ENCODE measurements around the gene FBXL7. TPM values are rescaled to one million over a fixed set of nuclear protein-coding genes. Genes with fewer than 3 reads are reported as not detected.

The FBXL7 gene
- total RNA-seq, 1 donor from 2014 or later = 12.3 TPM

DNA sequence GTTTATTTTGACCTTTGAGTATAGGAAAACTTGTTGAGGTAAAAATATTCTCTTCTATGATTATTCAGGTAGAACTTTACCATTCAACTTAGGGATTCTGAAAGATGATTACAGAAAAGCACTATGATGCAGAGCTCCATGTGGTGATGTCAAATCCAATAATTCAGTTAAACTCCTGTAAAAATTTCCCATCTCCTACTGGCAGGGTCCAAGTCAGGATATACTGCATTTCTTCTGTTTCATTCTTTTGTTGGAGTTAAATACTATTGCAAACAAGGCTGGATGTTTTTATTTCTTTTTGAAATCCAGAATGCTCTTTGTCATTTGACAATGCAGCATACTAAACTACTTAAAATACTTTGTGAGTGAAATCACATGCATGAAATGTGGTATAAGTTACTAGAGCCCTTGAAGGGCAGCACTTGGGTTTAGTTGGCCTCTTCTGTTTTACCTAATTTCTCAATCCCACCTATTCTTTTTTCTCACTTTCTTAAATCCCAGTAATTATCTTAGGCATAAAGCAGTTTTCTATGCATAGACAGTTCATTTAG, 204.5 kb downstream of the FBXL7 start:
- H3K36me3 ChIP-seq = no peaks in the 10 kb centered on the region
- H2AFZ ChIP-seq (replicated peaks) = no peak overlapping the region
- no peaks in the 10 kb centered on the region for H3K9me3 ChIP-seq (ENCODE audit: low read depth)
- no peak overlapping the region for H3K4me2 ChIP-seq
- no peaks in the 10 kb centered on the region for H3F3A ChIP-seq (ENCODE audit: low read depth)
- Mint-ChIP-seq H3K36me3 (no peaks in the 10 kb centered on the region), H3K4me1 (peaks cover 12% of the 10 kb centered on the region), H3K27ac (no peak overlapping the region), H3K4me3 (no peak overlapping the region), H3K9me3 (no peaks in the 10 kb centered on the region), H3K27me3 (ENCODE audit: insufficient read depth, low read depth) (no peaks in the 10 kb centered on the region)
- no peaks in the 10 kb centered on the region for H4K20me1 ChIP-seq (ENCODE audit: low read depth)
- no peak overlapping the region for H3K27ac ChIP-seq
- no peak overlapping the region for H3K4me3 ChIP-seq
- no peak for DNase-seq (ENCODE audit: low spot score)
- H3K27me3 ChIP-seq = no peaks in the 10 kb centered on the region
- H3K9ac ChIP-seq = no peak overlapping the region
- peaks cover 14% of the 10 kb centered on the region for H3K4me1 ChIP-seq
- H3K79me2 ChIP-seq (ENCODE audit: low read depth) = peaks cover 45% of the 10 kb centered on the region
- TF ChIP-seq, protein P1, sequence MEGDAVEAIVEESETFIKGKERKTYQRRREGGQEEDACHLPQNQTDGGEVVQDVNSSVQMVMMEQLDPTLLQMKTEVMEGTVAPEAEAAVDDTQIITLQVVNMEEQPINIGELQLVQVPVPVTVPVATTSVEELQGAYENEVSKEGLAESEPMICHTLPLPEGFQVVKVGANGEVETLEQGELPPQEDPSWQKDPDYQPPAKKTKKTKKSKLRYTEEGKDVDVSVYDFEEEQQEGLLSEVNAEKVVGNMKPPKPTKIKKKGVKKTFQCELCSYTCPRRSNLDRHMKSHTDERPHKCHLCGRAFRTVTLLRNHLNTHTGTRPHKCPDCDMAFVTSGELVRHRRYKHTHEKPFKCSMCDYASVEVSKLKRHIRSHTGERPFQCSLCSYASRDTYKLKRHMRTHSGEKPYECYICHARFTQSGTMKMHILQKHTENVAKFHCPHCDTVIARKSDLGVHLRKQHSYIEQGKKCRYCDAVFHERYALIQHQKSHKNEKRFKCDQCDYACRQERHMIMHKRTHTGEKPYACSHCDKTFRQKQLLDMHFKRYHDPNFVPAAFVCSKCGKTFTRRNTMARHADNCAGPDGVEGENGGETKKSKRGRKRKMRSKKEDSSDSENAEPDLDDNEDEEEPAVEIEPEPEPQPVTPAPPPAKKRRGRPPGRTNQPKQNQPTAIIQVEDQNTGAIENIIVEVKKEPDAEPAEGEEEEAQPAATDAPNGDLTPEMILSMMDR (IDR thresholded peaks at IDR 0.05) = no peak
- TF ChIP-seq EZH2phosphoT487 (IDR thresholded peaks at IDR 0.05) (no peak), EZH2 (IDR thresholded peaks at IDR 0.05) (no peak)

DNA sequence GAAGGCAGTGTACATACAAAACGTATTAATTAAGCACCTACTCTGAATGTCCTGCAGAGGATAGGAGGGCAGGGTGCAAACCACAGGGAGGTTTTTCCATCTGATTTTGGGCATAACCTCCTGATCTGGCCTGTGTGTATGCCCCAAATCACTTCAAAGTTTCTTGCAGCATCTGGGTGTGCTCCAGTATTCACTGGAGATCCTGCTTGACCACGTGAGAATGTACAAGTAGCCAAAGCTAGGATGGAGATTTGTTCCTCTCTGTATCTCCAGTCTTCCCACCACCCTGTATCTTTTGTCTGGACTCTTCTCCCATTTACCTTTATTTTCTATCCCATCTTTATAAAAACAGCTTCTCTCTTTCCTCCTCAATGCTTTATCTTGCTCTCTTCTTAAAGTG, 207.7 kb downstream of the FBXL7 start:
- DNase-seq (ENCODE audit: low spot score) = no peak
- no peak overlapping the region for H2AFZ ChIP-seq (replicated peaks)
- H3K4me1 ChIP-seq = peaks cover 14% of the 10 kb centered on the region
- Mint-ChIP-seq H3K27ac (no peak overlapping the region), H3K9me3 (peaks cover 3% of the 10 kb centered on the region), H3K4me3 (no peak overlapping the region), H3K36me3 (peaks cover 7% of the 10 kb centered on the region), H3K27me3 (ENCODE audit: insufficient read depth, low read depth) (no peaks in the 10 kb centered on the region), H3K4me1 (peaks cover 12% of the 10 kb centered on the region)
- no peaks in the 10 kb centered on the region for H3K9me3 ChIP-seq (ENCODE audit: low read depth)
- no peak overlapping the region for H3K27ac ChIP-seq
- no peak for TF ChIP-seq EZH2 (IDR thresholded peaks at IDR 0.05)
- TF ChIP-seq EZH2phosphoT487 (IDR thresholded peaks at IDR 0.05) = no peak
- TF ChIP-seq, protein P1 (IDR thresholded peaks at IDR 0.05) = no peak
- H3K27me3 ChIP-seq = no peaks in the 10 kb centered on the region
- no peaks in the 10 kb centered on the region for H3F3A ChIP-seq (ENCODE audit: low read depth)
- no peaks in the 10 kb centered on the region for H3K36me3 ChIP-seq
- no peak overlapping the region for H3K9ac ChIP-seq
- no peak overlapping the region for H3K4me2 ChIP-seq
- H3K79me2 ChIP-seq (ENCODE audit: low read depth) = peaks cover 54% of the 10 kb centered on the region
- H4K20me1 ChIP-seq (ENCODE audit: low read depth) = no peaks in the 10 kb centered on the region
- H3K4me3 ChIP-seq = no peak overlapping the region

DNA sequence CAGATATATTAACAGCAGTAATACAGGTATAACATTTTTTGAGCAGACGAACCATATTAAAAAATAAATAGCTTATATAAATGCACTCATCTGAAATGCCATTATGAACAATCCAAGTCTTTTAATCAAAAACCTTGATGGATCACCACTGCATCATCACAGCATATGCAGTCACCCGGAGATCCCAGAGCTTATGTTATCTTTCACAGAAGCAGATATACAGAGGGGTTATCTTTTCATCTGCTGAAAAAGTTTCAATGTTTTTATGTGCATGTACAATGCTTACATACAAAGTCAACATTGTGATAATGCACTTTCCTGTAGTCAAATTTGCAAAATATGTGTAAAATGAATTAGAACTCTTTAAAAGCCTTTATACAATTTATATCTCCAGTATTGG, 211.9 kb downstream of the FBXL7 start:
- peaks cover 43% of the 10 kb centered on the region for H3K79me2 ChIP-seq (ENCODE audit: low read depth)
- no peaks in the 10 kb centered on the region for H3K27me3 ChIP-seq
- H3K27me3 Mint-ChIP-seq (ENCODE audit: insufficient read depth, low read depth) = peaks cover 2% of the 10 kb centered on the region
- H3K4me3 Mint-ChIP-seq = no peak overlapping the region
- peaks cover 3% of the 10 kb centered on the region for H3K9me3 Mint-ChIP-seq
- H3K4me2 ChIP-seq = no peak overlapping the region
- H3K36me3 Mint-ChIP-seq = peaks cover 7% of the 10 kb centered on the region
- H3K36me3 ChIP-seq = no peaks in the 10 kb centered on the region
- no peaks in the 10 kb centered on the region for H3K9me3 ChIP-seq (ENCODE audit: low read depth)
- no peak overlapping the region for H3K4me3 ChIP-seq
- peaks cover 5% of the 10 kb centered on the region for H3K4me1 Mint-ChIP-seq
- no peak overlapping the region for H2AFZ ChIP-seq (replicated peaks)
- no peak overlapping the region for H3K9ac ChIP-seq
- H3K27ac ChIP-seq = no peak overlapping the region
- no peaks in the 10 kb centered on the region for H4K20me1 ChIP-seq (ENCODE audit: low read depth)
- H3K4me1 ChIP-seq = no peaks in the 10 kb centered on the region
- no peak for DNase-seq (ENCODE audit: low spot score)
- TF ChIP-seq EZH2phosphoT487 (IDR thresholded peaks at IDR 0.05) (no peak), EZH2 (IDR thresholded peaks at IDR 0.05) (no peak)
- TF ChIP-seq, protein P1 (IDR thresholded peaks at IDR 0.05) = no peak
- no peak overlapping the region for H3K27ac Mint-ChIP-seq
- no peaks in the 10 kb centered on the region for H3F3A ChIP-seq (ENCODE audit: low read depth)
